ENCODE measurements around the gene EEF2.

- no peak for TF ChIP-seq CTCF (conservative IDR thresholded peaks at IDR 0.05; ENCODE audit: low read depth, low read length)
- no peak for TF ChIP-seq EZH2 (IDR thresholded peaks at IDR 0.05; ENCODE audit: low read length, unreplicated experiment)
Measured at GRCh38 chr19:4033028-4033956, 48.0 kb upstream of the EEF2 start.

Data from PC-3 (cell line).